GM21367 (cell line): ENCODE data around the gene TMEM106B.
"Not testable (repeated sequence)": the region's sequence is repeated elsewhere in the genome, so short reads cannot be mapped to it uniquely, and the experiment has no call there.

Experiments used
- ATAC-seq: cut with Tn5 transposase; IDR thresholded peaks from one replicate; pipeline ENCODE4 v1.9.1; 2021; ENCODE audit not compliant: unreplicated experiment

The TMEM106B gene

GRCh38 chr7:12211054-12211710 is at the start of gene TMEM106B:
Gene TMEM106B, plus strand, starts transcription at chr7:12211294. Its CDS starts 3,517 bp downstream, at chr7:12214811.
- ATAC-seq: peak; percentile 95

- ATAC-seq: no peak
These were observed 48.5 kb upstream of the TMEM106B start for GRCh38 chr7:12162415-12163113.

GRCh38 chr7:12168065-12168464 is 43.0 kb upstream of the TMEM106B start:
- ATAC-seq: not testable (repeated sequence)

- ATAC-seq: not testable (repeated sequence)
These were observed 40.9 kb upstream of the TMEM106B start for GRCh38 chr7:12169981-12170820.

- ATAC-seq: no peak
These were observed 37.4 kb upstream of the TMEM106B start for GRCh38 chr7:12173671-12174070.

GRCh38 chr7:12174931-12175330 is 36.2 kb upstream of the TMEM106B start:
- ATAC-seq: no peak

GRCh38 chr7:12178317-12178716 is 32.8 kb upstream of the TMEM106B start:
- no peak for ATAC-seq

- no peak for ATAC-seq
These were observed 16.7 kb upstream of the TMEM106B start for GRCh38 chr7:12194426-12194825.

- no peak for ATAC-seq
These were observed 14.7 kb upstream of the TMEM106B start for GRCh38 chr7:12196386-12196785.

GRCh38 chr7:12199363-12199762 is 11.7 kb upstream of the TMEM106B start:
- ATAC-seq: no peak

- no peak for ATAC-seq
These were observed 4.0 kb upstream of the TMEM106B start for GRCh38 chr7:12207046-12207445.

GRCh38 chr7:12209221-12209620 is 1.9 kb upstream of the TMEM106B start:
- ATAC-seq: no peak

GRCh38 chr7:12210179-12211053 is 678 bp upstream of the TMEM106B start:
- peak; percentile 30 for ATAC-seq

- no peak for ATAC-seq
These were observed 804 bp downstream of the TMEM106B start for GRCh38 chr7:12211711-12212485.

- ATAC-seq: no peak
These were observed 6.2 kb downstream of the TMEM106B start for GRCh38 chr7:12217311-12217710.

GRCh38 chr7:12220389-12221046 is 9.4 kb downstream of the TMEM106B start:
- no peak for ATAC-seq

GRCh38 chr7:12221414-12221813 is 10.3 kb downstream of the TMEM106B start:
- no peak for ATAC-seq

GRCh38 chr7:12222889-12223579 is 11.9 kb downstream of the TMEM106B start:
- ATAC-seq: peak; percentile 89

GRCh38 chr7:12225017-12225416 is 13.9 kb downstream of the TMEM106B start:
- ATAC-seq: not testable (repeated sequence)
